ENCODE data around the gene LPGAT1.

DNA sequence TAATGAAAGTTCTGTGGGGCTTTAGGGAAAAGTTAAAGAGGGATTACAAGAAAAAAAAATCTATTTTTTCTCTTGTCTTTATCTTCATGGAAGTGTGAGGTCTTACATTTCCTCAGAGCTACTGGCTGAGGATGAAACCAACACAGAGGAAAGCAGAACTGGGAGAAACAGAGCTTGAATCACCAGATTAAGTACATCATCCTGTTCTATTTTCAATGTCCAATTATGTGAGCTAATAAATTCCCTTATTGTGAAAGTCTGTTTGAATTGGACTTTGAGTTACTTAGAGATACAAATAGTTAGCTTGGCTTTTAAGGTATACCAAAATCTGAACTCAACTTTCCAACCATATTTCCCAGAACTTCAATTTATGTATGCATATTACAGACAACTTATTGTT, 69.2 kb downstream of the LPGAT1 start:
- TF ChIP-seq, protein P1, sequence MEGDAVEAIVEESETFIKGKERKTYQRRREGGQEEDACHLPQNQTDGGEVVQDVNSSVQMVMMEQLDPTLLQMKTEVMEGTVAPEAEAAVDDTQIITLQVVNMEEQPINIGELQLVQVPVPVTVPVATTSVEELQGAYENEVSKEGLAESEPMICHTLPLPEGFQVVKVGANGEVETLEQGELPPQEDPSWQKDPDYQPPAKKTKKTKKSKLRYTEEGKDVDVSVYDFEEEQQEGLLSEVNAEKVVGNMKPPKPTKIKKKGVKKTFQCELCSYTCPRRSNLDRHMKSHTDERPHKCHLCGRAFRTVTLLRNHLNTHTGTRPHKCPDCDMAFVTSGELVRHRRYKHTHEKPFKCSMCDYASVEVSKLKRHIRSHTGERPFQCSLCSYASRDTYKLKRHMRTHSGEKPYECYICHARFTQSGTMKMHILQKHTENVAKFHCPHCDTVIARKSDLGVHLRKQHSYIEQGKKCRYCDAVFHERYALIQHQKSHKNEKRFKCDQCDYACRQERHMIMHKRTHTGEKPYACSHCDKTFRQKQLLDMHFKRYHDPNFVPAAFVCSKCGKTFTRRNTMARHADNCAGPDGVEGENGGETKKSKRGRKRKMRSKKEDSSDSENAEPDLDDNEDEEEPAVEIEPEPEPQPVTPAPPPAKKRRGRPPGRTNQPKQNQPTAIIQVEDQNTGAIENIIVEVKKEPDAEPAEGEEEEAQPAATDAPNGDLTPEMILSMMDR (IDR thresholded peaks at IDR 0.05): no peak
- no peak for TF ChIP-seq POLR2A (IDR thresholded peaks at IDR 0.05)
